GM12878 (cell line): ENCODE measurements around the gene MTHFD1L. TPM values are rescaled to one million over a fixed set of nuclear protein-coding genes. Genes with fewer than 3 reads are reported as not detected.

ENCODE experiments used
- ATAC-seq: fragments of 200-7000 bp; cut with Tn5 transposase; 3 replicates; pipeline ENCODE4 v1.9.1; 2020; ENCODE audit warnings: mild to moderate bottlenecking, moderate library complexity
- BruUV-seq: library from RNA; stranded (reverse); fragments of 400-500 nt; replicated peaks from 2 replicates; lab custom pipeline; 2021; lab: Mats Ljungman, UMichigan
- CTCF ChIA-PET: fragments of 300-600 bp; sonication (Branson Sonifier 250); formaldehyde crosslinking; extraction: SDS; loops from one replicate; lab custom pipeline; 2021; ENCODE audit warnings: inconsistent platforms; lab: Yijun Ruan, JAX
- POLR2A ChIA-PET: fragments of 350-600 bp; formaldehyde crosslinking; extraction: SDS; loops from one replicate; lab custom pipeline; 2021; ENCODE audit warnings: inconsistent platforms; lab: Charles Lee
- RAD21 ChIA-PET: fragments of 300-600 bp; sonication (Branson Sonifier 250); formaldehyde crosslinking; loops from one replicate; lab custom pipeline; 2023; ENCODE audit warnings: antibody characterized with exemption; ENCODE audit not compliant: unreplicated experiment; lab: Charles Lee
- SMC1A ChIA-PET: fragments of 300-600 bp; sonication (Branson Sonifier 250); formaldehyde crosslinking; loops from one replicate; lab custom pipeline; 2023; ENCODE audit not compliant: unreplicated experiment, uncharacterized antibody; lab: Charles Lee
- DNase-seq: peaks from one replicate; pipeline ENCODE4 v3.0.0-alpha.2; 2011; ENCODE audit warnings: low read depth, low spot score
- FAIRE-seq: peaks from 3 replicates; lab custom pipeline; 2011; peaks lifted over from hg19 to GRCh38; lab: Jason Lieb, UNC
- H2AFZ ChIP-seq: 2 replicates; pipeline ENCODE4 v1.6.0; 2011; ENCODE audit warnings: low read depth, low read length, control low read depth; ENCODE audit not compliant: control insufficient read depth
- H3K27ac ChIP-seq: 2 replicates; pipeline ENCODE4 v1.5.1; 2011; ENCODE audit warnings: control low read depth; ENCODE audit not compliant: control insufficient read depth, insufficient read depth
- H3K27me3 ChIP-seq, 2 experiments: replicated peaks in 1 of 2; 2 replicates each; pipeline versions ENCODE4 v1.6.0 to v1.6.1; 2011; ENCODE audit warnings: low read length in 1 of 2; ENCODE audit not compliant: control insufficient read depth in 2 of 2, insufficient read depth in 2 of 2
- H3K36me3 ChIP-seq, 2 experiments: 2 replicates each; pipeline ENCODE4 v1.5.1; 2011; ENCODE audit warnings: low read length in 1 of 2; ENCODE audit not compliant: control insufficient read depth in 2 of 2, insufficient read depth in 2 of 2
- H3K4me1 ChIP-seq: 2 replicates; pipeline ENCODE4 v1.6.1; 2011; ENCODE audit warnings: mild to moderate bottlenecking, low read length, moderate library complexity, mixed read lengths; ENCODE audit not compliant: control insufficient read depth, insufficient read depth
- H3K4me2 ChIP-seq: 2 replicates; pipeline ENCODE4 v1.6.0; 2011; ENCODE audit warnings: control low read depth; ENCODE audit not compliant: control insufficient read depth, insufficient read depth
- H3K4me3 ChIP-seq: fragments of 200-600 bp; sonication (generic); 2 replicates; pipeline ENCODE4 v1.5.1; 2016
- H3K79me2 ChIP-seq: 2 replicates; pipeline ENCODE4 v1.6.0; 2011; ENCODE audit warnings: low read length; ENCODE audit not compliant: control insufficient read depth, insufficient read depth
- H3K9ac ChIP-seq: 2 replicates; pipeline ENCODE4 v1.8.0; 2011; ENCODE audit warnings: low read length, control low read depth, mixed read lengths; ENCODE audit not compliant: control insufficient read depth, insufficient read depth
- H3K9me3 ChIP-seq: replicated peaks from 3 replicates; pipeline ENCODE4 v1.5.1; 2011; ENCODE audit warnings: mild to moderate bottlenecking, low read length; ENCODE audit not compliant: control insufficient read depth, insufficient read depth
- H4K20me1 ChIP-seq: 2 replicates; pipeline ENCODE4 v1.6.0; 2011; ENCODE audit not compliant: control insufficient read depth, insufficient read depth
- CREB1 ChIP-seq: IDR thresholded peaks from 2 replicates; pipeline ENCODE4 v1.6.1; 2012; ENCODE audit warnings: low read depth, mild to moderate bottlenecking, inconsistent platforms
- RB1 ChIP-seq: fragments of 450-650 bp; formaldehyde crosslinking; IDR thresholded peaks from 2 replicates; pipeline ENCODE4 v1.6.1; 2017; ENCODE audit warnings: mild to moderate bottlenecking, borderline replicate concordance
- RFX5 ChIP-seq: IDR thresholded peaks from 2 replicates; pipeline ENCODE4 v1.6.1; 2011; ENCODE audit warnings: low read depth, low read length, improper control_type of control experiment
- RUNX3 ChIP-seq: IDR thresholded peaks from 2 replicates; pipeline ENCODE4 v1.6.1; 2012; ENCODE audit warnings: low read length, inconsistent platforms
- SPI1 ChIP-seq: IDR thresholded peaks from 2 replicates; pipeline ENCODE4 v1.6.1; 2011; ENCODE audit warnings: low read depth, mild to moderate bottlenecking, low read length, moderate library complexity, borderline replicate concordance; ENCODE audit not compliant: insufficient read depth
- STAT3 ChIP-seq: IDR thresholded peaks from 2 replicates; pipeline ENCODE4 v1.6.1; 2011; ENCODE audit warnings: low read depth, low read length, improper control_type of control experiment
- ZZZ3 ChIP-seq: IDR thresholded peaks from 2 replicates; pipeline ENCODE4 v1.6.1; 2011; ENCODE audit warnings: low read depth; ENCODE audit not compliant: control insufficient read depth, insufficient read length
- WGBS: methylation state at CpG from one replicate; pipeline ENCODE4 v1.1.6; 2016; ENCODE audit warnings: low lambda C conversion rate; ENCODE audit not compliant: insufficient replicate concordance, insufficient coverage; ENCODE audit errors: missing lambda C conversion rate; 5-methylcytosine and 5-hydroxymethylcytosine counted together
- in situ Hi-C: fragments of 300-500 bp; cut with MboI; formaldehyde crosslinking; loops from 9 replicates; pipeline ENCODE4 v1.14.3; 2018; ENCODE audit warnings: mixed read lengths
- intact Hi-C: fragments of 100-400 bp; cut with micrococcal nuclease; formaldehyde crosslinking; loops from one replicate; pipeline ENCODE4 v1.14.2; 2022; ENCODE audit not compliant: unreplicated experiment
- polyA plus RNA-seq, 11 experiments: library from polyadenylated mRNA; depleted of rRNA in 4 of 11; unstranded in 6 of 11; stranded (reverse) in 5 of 11; fragments of >200 nt; fragmentation: Nextera tagmentation in 4 of 11; fragmentation: Illumina TruSeq in 1 of 11; extraction: Ambion mirVana in 4 of 11; extraction: Trizol in 1 of 11; gene quantifications; 1 replicate in 1 of 11; 2 replicates in 10 of 11; pipeline versions ENCODE4 v1.2.1 to v1.2.3, GENCODE V29; 2011 to 2016; ENCODE audit warnings: inconsistent platforms in 2 of 11, missing spikeins in 2 of 11, low read depth in 1 of 11
- total RNA-seq, 4 experiments: library from RNA; depleted of rRNA in 3 of 4; stranded (reverse); fragments of >200 nt in 3 of 4; fragmentation: Illumina TruSeq in 1 of 4; extraction: Trizol in 1 of 4; gene quantifications; 2 replicates each; pipeline versions ENCODE4 v1.2.1 to v1.2.3, GENCODE V29; 2013 to 2021
- TF ChIP-seq, protein P1 (sequence below): fragments of 450-650 bp; formaldehyde crosslinking; IDR thresholded peaks from 2 replicates; pipeline ENCODE4 v1.4.0; 2020; ENCODE audit warnings: mild to moderate bottlenecking, moderate library complexity
- TF ChIP-seq, protein P2 (sequence below): IDR thresholded peaks from 2 replicates; pipeline ENCODE4 v1.6.1; 2011; ENCODE audit warnings: mild to moderate bottlenecking, low read depth, low read length, moderate library complexity; ENCODE audit not compliant: insufficient replicate concordance
- TF ChIP-seq, protein P3 (sequence below): fragments of 450-650 bp; formaldehyde crosslinking; IDR thresholded peaks from 2 replicates; pipeline ENCODE4 v1.4.0; 2022; ENCODE audit warnings: mild to moderate bottlenecking, moderate library complexity
- TF ChIP-seq, protein P4 (sequence below): IDR thresholded peaks from 2 replicates; pipeline ENCODE4 v1.6.1; 2011; ENCODE audit warnings: low read depth, mild to moderate bottlenecking, low read length, moderate library complexity, borderline replicate concordance; ENCODE audit errors: extremely low read depth

Gene MTHFD1L
- total and polyA plus RNA-seq, 10 of the 15 experiments (the other 5 are each of a cell fraction or from before 2014, with no cell fraction given) = 11.7 to 75.5 (median 28.8) TPM

GRCh38 chr6:150924808-150925589 is 59.5 kb downstream of the MTHFD1L start (continued):
- no peak for TF ChIP-seq RFX5
- TF ChIP-seq ZZZ3 = no peak

DNA sequence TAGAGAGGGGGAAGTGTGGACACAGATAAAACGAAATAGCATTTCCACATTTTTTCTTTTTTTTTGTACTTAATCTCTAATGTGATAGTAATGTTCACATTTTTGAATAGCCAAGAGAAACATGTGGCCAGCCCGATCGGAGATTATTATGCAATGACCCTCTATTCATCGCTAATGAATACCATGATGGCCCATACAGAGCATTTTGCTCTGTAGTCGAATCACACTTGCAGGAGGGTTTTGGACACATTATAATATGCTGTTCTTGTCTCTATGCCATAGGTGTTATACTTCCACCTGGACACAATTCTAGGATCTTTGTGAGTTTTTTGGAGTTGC is 60.1 kb downstream of the MTHFD1L start:
- SMC1A ChIA-PET = no interaction called here
- Histone ChIP-seq H3K4me3 (no peak overlapping the region), H4K20me1 (no peaks in the 10 kb centered on the region), H3K9me3 (no peaks in the 10 kb centered on the region), H3K4me2 (no peak overlapping the region), H3K79me2 (no peaks in the 10 kb centered on the region), H3K27ac (no peak overlapping the region), H3K36me3 (peaks cover 0 to 4% of the 10 kb centered on the region in 2 experiments; a peak in 2 of 4 replicates), H3K4me1 (no peaks in the 10 kb centered on the region), H2AFZ (no peak overlapping the region), H3K27me3 (no peaks in the 10 kb centered on the region), H3K9ac (no peak overlapping the region)
- WGBS = 96% methylated on average over 5 of the region's 5 CpGs
- CTCF ChIA-PET = interaction anchor here (1.2 kb wide), 1 partner anchor 10 kb away, joined by 3 read pairs; no protein-coding TSS in a partner anchor
- no peak for DNase-seq
- FAIRE-seq = no peak
- no peak for ATAC-seq
- RAD21 ChIA-PET = no interaction called here
- no TSS peak for BruUV-seq
- TF ChIP-seq, protein P1, sequence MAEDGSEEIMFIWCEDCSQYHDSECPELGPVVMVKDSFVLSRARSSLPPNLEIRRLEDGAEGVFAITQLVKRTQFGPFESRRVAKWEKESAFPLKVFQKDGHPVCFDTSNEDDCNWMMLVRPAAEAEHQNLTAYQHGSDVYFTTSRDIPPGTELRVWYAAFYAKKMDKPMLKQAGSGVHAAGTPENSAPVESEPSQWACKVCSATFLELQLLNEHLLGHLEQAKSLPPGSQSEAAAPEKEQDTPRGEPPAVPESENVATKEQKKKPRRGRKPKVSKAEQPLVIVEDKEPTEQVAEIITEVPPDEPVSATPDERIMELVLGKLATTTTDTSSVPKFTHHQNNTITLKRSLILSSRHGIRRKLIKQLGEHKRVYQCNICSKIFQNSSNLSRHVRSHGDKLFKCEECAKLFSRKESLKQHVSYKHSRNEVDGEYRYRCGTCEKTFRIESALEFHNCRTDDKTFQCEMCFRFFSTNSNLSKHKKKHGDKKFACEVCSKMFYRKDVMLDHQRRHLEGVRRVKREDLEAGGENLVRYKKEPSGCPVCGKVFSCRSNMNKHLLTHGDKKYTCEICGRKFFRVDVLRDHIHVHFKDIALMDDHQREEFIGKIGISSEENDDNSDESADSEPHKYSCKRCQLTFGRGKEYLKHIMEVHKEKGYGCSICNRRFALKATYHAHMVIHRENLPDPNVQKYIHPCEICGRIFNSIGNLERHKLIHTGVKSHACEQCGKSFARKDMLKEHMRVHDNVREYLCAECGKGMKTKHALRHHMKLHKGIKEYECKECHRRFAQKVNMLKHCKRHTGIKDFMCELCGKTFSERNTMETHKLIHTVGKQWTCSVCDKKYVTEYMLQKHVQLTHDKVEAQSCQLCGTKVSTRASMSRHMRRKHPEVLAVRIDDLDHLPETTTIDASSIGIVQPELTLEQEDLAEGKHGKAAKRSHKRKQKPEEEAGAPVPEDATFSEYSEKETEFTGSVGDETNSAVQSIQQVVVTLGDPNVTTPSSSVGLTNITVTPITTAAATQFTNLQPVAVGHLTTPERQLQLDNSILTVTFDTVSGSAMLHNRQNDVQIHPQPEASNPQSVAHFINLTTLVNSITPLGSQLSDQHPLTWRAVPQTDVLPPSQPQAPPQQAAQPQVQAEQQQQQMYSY = no peak
- no peak for TF ChIP-seq SPI1
- no peak for TF ChIP-seq RUNX3
- TF ChIP-seq, protein P2, sequence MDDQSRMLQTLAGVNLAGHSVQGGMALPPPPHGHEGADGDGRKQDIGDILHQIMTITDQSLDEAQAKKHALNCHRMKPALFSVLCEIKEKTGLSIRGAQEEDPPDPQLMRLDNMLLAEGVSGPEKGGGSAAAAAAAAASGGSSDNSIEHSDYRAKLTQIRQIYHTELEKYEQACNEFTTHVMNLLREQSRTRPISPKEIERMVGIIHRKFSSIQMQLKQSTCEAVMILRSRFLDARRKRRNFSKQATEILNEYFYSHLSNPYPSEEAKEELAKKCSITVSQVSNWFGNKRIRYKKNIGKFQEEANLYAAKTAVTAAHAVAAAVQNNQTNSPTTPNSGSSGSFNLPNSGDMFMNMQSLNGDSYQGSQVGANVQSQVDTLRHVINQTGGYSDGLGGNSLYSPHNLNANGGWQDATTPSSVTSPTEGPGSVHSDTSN = no peak
- TF ChIP-seq STAT3 = no peak
- no peak for TF ChIP-seq CREB1
- TF ChIP-seq RB1 = no peak
- TF ChIP-seq, protein P3, sequence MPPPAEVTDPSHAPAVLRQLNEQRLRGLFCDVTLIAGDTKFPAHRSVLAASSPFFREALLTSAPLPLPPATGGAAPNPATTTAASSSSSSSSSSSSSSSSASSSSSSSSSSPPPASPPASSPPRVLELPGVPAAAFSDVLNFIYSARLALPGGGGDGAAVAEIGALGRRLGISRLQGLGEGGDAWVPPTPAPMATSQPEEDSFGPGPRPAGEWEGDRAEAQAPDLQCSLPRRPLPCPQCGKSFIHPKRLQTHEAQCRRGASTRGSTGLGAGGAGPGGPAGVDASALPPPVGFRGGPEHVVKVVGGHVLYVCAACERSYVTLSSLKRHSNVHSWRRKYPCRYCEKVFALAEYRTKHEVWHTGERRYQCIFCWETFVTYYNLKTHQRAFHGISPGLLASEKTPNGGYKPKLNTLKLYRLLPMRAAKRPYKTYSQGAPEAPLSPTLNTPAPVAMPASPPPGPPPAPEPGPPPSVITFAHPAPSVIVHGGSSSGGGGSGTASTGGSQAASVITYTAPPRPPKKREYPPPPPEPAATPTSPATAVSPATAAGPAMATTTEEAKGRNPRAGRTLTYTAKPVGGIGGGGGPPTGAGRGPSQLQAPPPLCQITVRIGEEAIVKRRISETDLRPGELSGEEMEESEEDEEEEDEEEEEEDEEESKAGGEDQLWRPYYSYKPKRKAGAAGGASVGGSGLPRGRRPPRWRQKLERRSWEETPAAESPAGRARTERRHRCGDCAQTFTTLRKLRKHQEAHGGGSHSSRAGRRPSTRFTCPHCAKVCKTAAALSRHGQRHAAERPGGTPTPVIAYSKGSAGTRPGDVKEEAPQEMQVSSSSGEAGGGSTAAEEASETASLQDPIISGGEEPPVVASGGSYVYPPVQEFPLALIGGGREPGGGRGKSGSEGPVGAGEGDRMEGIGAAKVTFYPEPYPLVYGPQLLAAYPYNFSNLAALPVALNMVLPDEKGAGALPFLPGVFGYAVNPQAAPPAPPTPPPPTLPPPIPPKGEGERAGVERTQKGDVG = no peak
- TF ChIP-seq, protein P4, sequence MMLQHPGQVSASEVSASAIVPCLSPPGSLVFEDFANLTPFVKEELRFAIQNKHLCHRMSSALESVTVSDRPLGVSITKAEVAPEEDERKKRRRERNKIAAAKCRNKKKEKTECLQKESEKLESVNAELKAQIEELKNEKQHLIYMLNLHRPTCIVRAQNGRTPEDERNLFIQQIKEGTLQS = no peak
- in situ Hi-C loops (no loop called here), intact Hi-C loops (no loop called here)
- POLR2A ChIA-PET = no interaction called here
